Measurements from ENCODE around the gene PTEN.

PTEN gene

DNA sequence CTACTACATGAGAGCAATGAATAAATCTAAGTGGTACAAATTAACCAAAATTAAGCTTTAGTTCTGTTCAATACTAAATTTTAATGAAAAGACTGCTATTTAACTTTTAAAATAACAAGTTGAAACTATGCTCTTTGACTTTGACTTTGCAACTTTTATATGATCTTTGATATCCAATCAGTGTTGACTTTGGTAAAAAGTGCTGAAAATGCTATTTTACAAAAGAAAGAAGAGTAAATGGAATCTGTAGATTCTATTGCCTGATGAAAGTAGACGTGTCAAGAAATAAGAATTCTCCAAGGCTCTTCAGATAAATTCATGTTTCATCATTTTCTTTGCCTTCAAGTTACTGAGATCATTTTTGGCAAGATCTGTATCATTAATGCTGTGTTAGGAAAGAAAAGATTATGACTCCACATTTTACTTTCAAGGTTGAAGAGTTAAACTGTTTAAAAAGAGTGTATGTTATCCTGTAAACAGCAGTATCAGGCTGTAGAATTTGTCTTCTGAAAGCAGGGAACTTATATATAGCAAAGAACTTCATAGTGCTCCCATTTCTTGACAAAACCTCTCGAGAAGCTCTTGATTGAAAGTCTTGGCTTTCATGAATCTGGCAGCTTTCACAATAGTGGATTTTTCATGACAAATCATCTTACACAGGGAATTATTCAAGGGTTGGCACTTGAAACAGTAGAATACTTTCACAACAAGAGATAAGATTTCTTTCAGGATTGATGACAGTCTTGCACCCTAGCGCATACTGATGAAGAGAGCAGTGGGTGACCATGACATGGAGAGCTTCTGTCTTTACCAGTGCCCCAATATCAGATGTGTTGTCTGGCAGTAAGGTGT is 72.1 kb downstream of the PTEN start:
- H3K9me3 ChIP-seq (ENCODE audit: control insufficient read depth, insufficient read depth, low read depth, low read length) = no peaks in the 10 kb centered on the region
- no peak overlapping the region for H3K27ac ChIP-seq (ENCODE audit: extremely low read depth, low read depth, low read length)
- TF ChIP-seq, protein P1, sequence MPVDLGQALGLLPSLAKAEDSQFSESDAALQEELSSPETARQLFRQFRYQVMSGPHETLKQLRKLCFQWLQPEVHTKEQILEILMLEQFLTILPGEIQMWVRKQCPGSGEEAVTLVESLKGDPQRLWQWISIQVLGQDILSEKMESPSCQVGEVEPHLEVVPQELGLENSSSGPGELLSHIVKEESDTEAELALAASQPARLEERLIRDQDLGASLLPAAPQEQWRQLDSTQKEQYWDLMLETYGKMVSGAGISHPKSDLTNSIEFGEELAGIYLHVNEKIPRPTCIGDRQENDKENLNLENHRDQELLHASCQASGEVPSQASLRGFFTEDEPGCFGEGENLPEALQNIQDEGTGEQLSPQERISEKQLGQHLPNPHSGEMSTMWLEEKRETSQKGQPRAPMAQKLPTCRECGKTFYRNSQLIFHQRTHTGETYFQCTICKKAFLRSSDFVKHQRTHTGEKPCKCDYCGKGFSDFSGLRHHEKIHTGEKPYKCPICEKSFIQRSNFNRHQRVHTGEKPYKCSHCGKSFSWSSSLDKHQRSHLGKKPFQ (tag by site-specific recombination; IDR thresholded peaks at IDR 0.05) = no peak
- peak; percentile 82 for TF ChIP-seq ZNF549 (tag by site-specific recombination; IDR thresholded peaks at IDR 0.05)
- TF ChIP-seq, protein P2, sequence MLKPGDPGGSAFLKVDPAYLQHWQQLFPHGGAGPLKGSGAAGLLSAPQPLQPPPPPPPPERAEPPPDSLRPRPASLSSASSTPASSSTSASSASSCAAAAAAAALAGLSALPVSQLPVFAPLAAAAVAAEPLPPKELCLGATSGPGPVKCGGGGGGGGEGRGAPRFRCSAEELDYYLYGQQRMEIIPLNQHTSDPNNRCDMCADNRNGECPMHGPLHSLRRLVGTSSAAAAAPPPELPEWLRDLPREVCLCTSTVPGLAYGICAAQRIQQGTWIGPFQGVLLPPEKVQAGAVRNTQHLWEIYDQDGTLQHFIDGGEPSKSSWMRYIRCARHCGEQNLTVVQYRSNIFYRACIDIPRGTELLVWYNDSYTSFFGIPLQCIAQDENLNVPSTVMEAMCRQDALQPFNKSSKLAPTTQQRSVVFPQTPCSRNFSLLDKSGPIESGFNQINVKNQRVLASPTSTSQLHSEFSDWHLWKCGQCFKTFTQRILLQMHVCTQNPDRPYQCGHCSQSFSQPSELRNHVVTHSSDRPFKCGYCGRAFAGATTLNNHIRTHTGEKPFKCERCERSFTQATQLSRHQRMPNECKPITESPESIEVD (tag by site-specific recombination; IDR thresholded peaks at IDR 0.05) = 0 out of 2 replicates have a peak, but pooled peaks have one; percentile 28
- no peak overlapping the region for H3K4me3 ChIP-seq (ENCODE audit: low read depth, low read length)
- H3K36me3 ChIP-seq (ENCODE audit: control insufficient read depth in 2 of 2, insufficient read depth in 1 of 2, low read length in 2 of 2) = peaks cover 7 to 13% of the 10 kb centered on the region in 2 experiments
- POLR2A ChIA-PET = no interaction called here
- peaks cover 12% of the 10 kb centered on the region; the same call in 1 of the 2 replicates for H3K4me1 ChIP-seq (ENCODE audit: control insufficient read depth, insufficient read depth, low read length)
- CTCF ChIA-PET = no interaction called here

DNA sequence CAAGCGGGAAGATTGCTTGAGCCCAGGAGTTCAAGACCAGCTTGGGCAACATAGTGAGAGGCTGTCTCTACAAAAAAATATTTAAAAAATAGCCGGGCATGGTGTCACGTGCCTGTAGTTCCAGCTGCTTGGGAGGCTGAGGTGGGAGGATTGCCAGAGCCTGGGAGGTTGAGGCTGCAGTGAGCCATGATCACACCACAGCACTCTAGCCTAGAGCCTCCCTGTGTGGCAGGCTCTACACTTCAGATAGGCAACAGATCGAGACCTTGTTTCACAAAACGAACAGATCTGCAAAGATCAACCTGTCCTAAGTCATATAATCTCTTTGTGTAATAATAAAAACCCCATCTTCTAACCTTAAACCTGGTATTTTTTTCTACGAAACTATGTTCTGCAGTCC is 76.8 kb downstream of the PTEN start:
- CTCF ChIA-PET = no interaction called here
- Histone ChIP-seq H3K4me1 (ENCODE audit: control insufficient read depth, insufficient read depth, low read length) (peaks cover 12% of the 10 kb centered on the region; the same call in 1 of the 2 replicates), H3K27ac (ENCODE audit: extremely low read depth, low read depth, low read length) (no peak overlapping the region), H3K36me3 (ENCODE audit: control insufficient read depth in 2 of 2, insufficient read depth in 1 of 2, low read length in 2 of 2) (peaks cover 5 to 10% of the 10 kb centered on the region in 2 experiments), H3K9me3 (ENCODE audit: control insufficient read depth, insufficient read depth, low read depth, low read length) (no peaks in the 10 kb centered on the region), H3K4me3 (ENCODE audit: low read depth, low read length) (no peak overlapping the region)
- TF ChIP-seq, protein P3, sequence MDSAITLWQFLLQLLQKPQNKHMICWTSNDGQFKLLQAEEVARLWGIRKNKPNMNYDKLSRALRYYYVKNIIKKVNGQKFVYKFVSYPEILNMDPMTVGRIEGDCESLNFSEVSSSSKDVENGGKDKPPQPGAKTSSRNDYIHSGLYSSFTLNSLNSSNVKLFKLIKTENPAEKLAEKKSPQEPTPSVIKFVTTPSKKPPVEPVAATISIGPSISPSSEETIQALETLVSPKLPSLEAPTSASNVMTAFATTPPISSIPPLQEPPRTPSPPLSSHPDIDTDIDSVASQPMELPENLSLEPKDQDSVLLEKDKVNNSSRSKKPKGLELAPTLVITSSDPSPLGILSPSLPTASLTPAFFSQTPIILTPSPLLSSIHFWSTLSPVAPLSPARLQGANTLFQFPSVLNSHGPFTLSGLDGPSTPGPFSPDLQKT (IDR thresholded peaks at IDR 0.05; ENCODE audit: borderline replicate concordance, low read depth, low read length) = no peak
- no peak for TF ChIP-seq ZNF426 (tag by site-specific recombination; IDR thresholded peaks at IDR 0.05)
- no peak for TF ChIP-seq ZNF560 (tag by site-specific recombination; IDR thresholded peaks at IDR 0.05; ENCODE audit: borderline replicate concordance)
- TF ChIP-seq, protein P4, sequence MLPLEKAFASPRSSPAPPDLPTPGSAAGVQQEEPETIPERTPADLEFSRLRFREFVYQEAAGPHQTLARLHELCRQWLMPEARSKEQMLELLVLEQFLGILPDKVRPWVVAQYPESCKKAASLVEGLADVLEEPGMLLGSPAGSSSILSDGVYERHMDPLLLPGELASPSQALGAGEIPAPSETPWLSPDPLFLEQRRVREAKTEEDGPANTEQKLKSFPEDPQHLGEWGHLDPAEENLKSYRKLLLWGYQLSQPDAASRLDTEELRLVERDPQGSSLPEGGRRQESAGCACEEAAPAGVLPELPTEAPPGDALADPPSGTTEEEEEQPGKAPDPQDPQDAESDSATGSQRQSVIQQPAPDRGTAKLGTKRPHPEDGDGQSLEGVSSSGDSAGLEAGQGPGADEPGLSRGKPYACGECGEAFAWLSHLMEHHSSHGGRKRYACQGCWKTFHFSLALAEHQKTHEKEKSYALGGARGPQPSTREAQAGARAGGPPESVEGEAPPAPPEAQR (tag by site-specific recombination; IDR thresholded peaks at IDR 0.05) = no peak
- TF ChIP-seq KLF7 (tag by site-specific recombination; IDR thresholded peaks at IDR 0.05; ENCODE audit: borderline replicate concordance) = no peak
- TF ChIP-seq ZNF626 (tag by site-specific recombination; IDR thresholded peaks at IDR 0.05) = no peak
- no peak for TF ChIP-seq ZNF596 (tag by site-specific recombination; IDR thresholded peaks at IDR 0.05)
- TF ChIP-seq ZNF830 (tag by site-specific recombination; IDR thresholded peaks at IDR 0.05; ENCODE audit: low read depth) = no peak
- TF ChIP-seq ZNF776 (tag by site-specific recombination; IDR thresholded peaks at IDR 0.05; ENCODE audit: borderline replicate concordance) = no peak
- TF ChIP-seq ZFP69B (tag by site-specific recombination; IDR thresholded peaks at IDR 0.05) = no peak
- TF ChIP-seq ZNF670 (tag by site-specific recombination; IDR thresholded peaks at IDR 0.05; ENCODE audit: low read depth) = no peak
- POLR2A ChIA-PET = no interaction called here

All from HEK293 (cell line).